ENCODE data around the gene ATP8B4.

GRCh38 chr15:49870472-49870871 lies 248.6 kb downstream of the ATP8B4 start:
- TF ChIP-seq CTCF (IDR thresholded peaks at IDR 0.05) (no peak), POLR2AphosphoS5 (IDR thresholded peaks at IDR 0.05) (no peak)

Data from esophagus muscularis mucosa (tissue), 3 donors.